Activated CD4-positive, alpha-beta T cell treated with anti-CD3 and anti-CD28 coated beads, Interleukin-2, amount 10 ng/mL, durations not matched to agents 7 days and 5 days (primary cell): ENCODE measurements around the gene NHSL2. TPM values are rescaled to one million over a fixed set of nuclear protein-coding genes. Genes with fewer than 3 reads are reported as not detected.

Experiments used
- CTCF ChIA-PET: fragments of 350-600 bp; sonication (Branson Sonifier 250); formaldehyde crosslinking; loops from one replicate; lab custom pipeline; 2021; ENCODE audit warnings: antibody characterized with exemption; lab: Charles Lee
- POLR2A ChIA-PET: fragments of 350-600 bp; sonication (Branson Sonifier 250); formaldehyde crosslinking; loops from one replicate; lab custom pipeline; 2021; ENCODE audit warnings: antibody characterized with exemption; lab: Charles Lee
- DNase-seq: peaks from one replicate; pipeline ENCODE4 v3.0.0-alpha.2; 2020
- H3K27ac Mint-ChIP-seq: one replicate; pipeline ENCODE4 v1.8.0; 2021; ENCODE audit warnings: mild to moderate bottlenecking, moderate library complexity, mixed read lengths
- H3K27me3 Mint-ChIP-seq: one replicate; pipeline ENCODE4 v1.8.0; 2021; ENCODE audit warnings: mixed read lengths
- H3K36me3 Mint-ChIP-seq: one replicate; pipeline ENCODE4 v1.8.0; 2021; ENCODE audit warnings: low read depth, mixed read lengths
- H3K4me1 Mint-ChIP-seq: one replicate; pipeline ENCODE4 v1.8.0; 2021; ENCODE audit warnings: mixed read lengths
- H3K4me3 Mint-ChIP-seq: one replicate; pipeline ENCODE4 v1.8.0; 2021; ENCODE audit warnings: mild to moderate bottlenecking, moderate library complexity, mixed read lengths
- H3K9me3 Mint-ChIP-seq: one replicate; pipeline ENCODE4 v1.8.0; 2021; ENCODE audit warnings: mixed read lengths
- total RNA-seq, 2 experiments: library from RNA; stranded (reverse); gene quantifications; one replicate each; pipeline ENCODE4 v1.2.3, GENCODE V29; 2021

Gene NHSL2
- total RNA-seq, 2 experiments from 2014 or later = 1.00 to 1.1 TPM

DNA sequence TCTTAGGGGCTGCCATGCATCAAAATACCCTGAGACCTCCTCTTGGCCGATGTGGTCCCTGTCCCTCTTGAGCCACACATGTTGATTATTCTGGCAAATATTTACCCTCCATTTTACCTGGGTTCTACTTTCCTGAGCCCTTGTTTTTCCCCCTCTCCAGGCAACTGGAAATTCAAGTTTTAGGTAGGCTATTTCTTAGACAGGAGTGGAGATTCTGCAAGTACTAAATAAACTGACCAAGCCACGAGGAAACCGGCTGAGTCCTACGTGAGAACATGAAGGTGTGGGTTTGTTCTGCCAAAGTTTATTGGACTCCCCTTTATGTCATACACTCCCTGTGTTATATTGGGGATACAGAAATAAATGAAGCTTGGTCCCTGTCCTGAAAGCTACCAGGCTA lies 133.0 kb downstream of the NHSL2 start:
- Mint-ChIP-seq H3K27ac (no peak overlapping the region), H3K4me1 (peaks cover 10% of the 10 kb centered on the region), H3K9me3 (no peaks in the 10 kb centered on the region), H3K27me3 (peaks cover 7% of the 10 kb centered on the region), H3K36me3 (no peaks in the 10 kb centered on the region), H3K4me3 (no peak overlapping the region)
- CTCF ChIA-PET = no interaction called here
- POLR2A ChIA-PET = no interaction called here
- no peak for DNase-seq

DNA sequence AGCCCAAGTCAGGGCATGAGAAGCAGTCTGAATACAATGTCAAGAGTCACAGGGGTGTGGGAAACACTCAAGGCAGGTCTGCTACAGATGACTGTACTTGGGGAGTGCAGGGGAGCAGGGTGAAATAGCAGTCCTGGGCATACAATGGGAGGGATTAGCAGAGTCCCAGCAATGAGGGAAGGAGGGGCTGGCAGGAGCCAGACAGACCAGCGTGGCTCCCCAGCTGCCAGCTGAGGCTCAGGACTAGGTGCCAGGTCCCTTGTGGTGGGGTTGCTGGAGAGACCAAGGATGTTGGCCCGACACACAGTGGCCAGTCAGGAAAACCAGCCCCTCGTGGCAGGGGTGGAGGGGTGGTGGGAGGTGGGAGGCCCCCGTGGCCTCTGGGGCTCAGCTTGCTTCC lies 134.5 kb downstream of the NHSL2 start:
- ChIA-PET CTCF (interaction anchor here (0.6 to 0.7 kb wide), 2 partner anchors 627 to 1076 kb away, joined by 3 to 4 read pairs; no protein-coding TSS in a partner anchor), POLR2A (no interaction called here)
- no peak for DNase-seq
- Mint-ChIP-seq H3K9me3 (no peaks in the 10 kb centered on the region), H3K27me3 (peaks cover 5% of the 10 kb centered on the region), H3K36me3 (no peaks in the 10 kb centered on the region), H3K4me1 (peaks cover 10% of the 10 kb centered on the region), H3K27ac (no peak overlapping the region), H3K4me3 (no peak overlapping the region)

DNA sequence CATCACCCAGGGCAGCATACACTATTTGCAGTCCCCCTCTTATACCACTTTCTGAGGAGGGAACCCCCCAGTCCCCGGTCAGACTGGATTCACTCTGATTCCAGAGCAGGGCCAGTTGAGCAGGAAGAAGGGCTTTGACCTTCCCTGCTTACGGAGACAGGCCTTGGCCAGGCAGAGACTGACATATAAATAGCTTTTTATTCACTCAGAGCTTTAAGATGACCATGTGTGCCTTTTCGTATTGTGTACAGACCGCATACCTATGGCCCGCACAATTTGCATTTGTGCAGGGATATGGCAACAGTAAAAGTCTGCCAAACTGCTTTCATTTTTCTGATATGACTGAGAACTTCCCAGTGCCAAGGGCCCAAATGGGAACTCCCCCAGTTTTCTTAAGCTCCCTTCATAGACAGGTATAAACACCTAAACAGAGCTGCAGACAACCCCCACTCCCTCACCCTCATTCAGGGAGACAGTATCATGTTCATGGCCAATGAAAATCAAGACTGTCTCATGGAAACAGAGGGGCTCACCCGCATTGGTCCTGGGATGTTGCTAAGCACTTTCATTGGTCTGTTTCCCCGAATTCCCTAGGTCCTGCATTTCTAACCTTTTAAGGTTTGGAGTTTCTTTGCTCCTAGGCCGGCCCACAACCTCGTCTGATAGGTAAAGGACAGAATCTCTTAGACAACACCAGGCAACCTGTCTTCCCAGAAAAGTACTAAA lies 135.1 kb downstream of the NHSL2 start:
- ChIA-PET POLR2A (interaction anchor here (0.6 kb wide), 1 partner anchor 23 kb away, joined by 4 read pairs; no protein-coding TSS in a partner anchor), CTCF (interaction anchor here (0.6 kb wide), 1 partner anchor 627 kb away, joined by 4 read pairs; no protein-coding TSS in a partner anchor)
- Mint-ChIP-seq H3K27me3 (peaks cover 5% of the 10 kb centered on the region), H3K36me3 (no peaks in the 10 kb centered on the region), H3K27ac (no peak overlapping the region), H3K4me3 (no peak overlapping the region), H3K9me3 (no peaks in the 10 kb centered on the region), H3K4me1 (peaks cover 10% of the 10 kb centered on the region)
- no peak for DNase-seq

DNA sequence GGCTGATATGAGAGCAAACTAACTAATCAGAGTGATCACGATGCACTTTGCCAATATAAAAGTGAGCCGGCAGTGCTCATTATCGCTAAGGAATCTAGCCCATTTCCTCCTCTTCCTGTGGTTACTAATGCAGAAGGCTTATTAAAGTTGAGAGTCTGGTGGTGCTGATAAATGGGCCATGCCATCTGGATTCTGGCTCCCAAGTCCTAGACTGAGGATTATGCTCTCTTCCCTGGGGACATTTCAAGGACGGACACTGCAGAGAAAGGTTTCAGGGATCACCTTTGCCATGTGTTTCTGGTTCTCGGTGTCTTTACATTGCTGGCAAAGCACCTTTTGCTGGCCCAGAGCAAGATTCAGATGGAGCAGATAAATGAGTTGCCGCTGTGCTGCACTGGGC lies 135.8 kb downstream of the NHSL2 start:
- Mint-ChIP-seq H3K36me3 (no peaks in the 10 kb centered on the region), H3K27me3 (peaks cover 10% of the 10 kb centered on the region), H3K4me3 (no peak overlapping the region), H3K4me1 (peaks cover 10% of the 10 kb centered on the region), H3K27ac (no peak overlapping the region), H3K9me3 (no peaks in the 10 kb centered on the region)
- POLR2A ChIA-PET = interaction anchor here (0.6 kb wide), 1 partner anchor 24 kb away, joined by 4 read pairs; no protein-coding TSS in a partner anchor
- DNase-seq = no peak
- CTCF ChIA-PET = interaction anchor here (1.0 kb wide), 1 partner anchor 31 kb away, joined by 3 read pairs; no protein-coding TSS in a partner anchor

DNA sequence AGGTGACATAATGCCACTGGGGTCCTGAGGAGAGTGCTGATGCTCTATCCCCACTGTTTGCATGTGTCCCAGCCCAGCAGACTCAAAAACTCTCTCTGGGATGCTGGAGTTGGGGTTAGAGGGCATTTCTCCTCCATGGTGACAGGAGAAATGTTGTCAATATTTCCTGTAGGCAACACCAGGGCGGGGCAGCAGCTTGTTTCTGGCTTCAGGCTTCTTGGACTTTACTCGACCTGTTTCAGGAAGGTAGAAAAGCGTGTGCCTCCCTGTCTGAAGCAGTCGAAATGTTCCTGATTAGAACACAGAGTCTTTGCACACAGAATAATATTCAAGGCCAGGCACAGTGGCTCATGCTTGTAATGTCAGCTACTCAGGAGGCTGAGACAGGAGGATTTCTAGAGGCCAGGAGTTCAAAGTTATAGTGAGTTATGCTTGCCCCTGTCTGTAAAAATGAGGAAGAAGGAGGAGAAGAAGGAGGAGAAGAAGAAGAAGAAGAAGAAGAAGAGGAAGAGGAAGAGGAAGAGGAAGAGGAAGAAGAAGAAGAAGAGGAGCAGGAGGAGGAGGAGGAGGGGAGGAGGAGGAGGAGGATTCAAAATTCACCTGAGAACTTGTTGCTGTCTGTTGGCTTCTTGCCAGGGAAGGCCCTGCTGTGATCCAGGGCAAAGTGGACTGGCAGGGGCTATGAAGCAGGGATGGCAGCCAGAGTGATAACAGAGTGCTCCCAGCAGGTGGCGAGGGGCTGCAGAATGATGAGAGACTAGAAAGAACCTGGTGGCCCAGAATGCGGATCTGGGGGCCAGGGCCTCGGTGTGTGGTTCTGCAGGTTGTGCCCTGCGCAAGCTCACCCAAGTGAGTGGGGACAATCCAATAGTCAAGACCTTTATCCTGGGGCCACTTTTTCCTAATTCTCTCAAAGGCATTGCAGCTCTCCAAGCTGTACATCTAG lies 138.1 kb downstream of the NHSL2 start:
- Mint-ChIP-seq H3K4me3 (no peak overlapping the region), H3K36me3 (no peaks in the 10 kb centered on the region), H3K27me3 (peaks cover 16% of the 10 kb centered on the region), H3K9me3 (no peaks in the 10 kb centered on the region), H3K4me1 (peaks cover 10% of the 10 kb centered on the region), H3K27ac (no peak overlapping the region)
- ChIA-PET POLR2A (no interaction called here), CTCF (interaction anchor here (0.6 to 1.5 kb wide), 4 partner anchors 9 to 104 kb away, joined by 3 to 4 read pairs (median 3); no protein-coding TSS in a partner anchor)
- DNase-seq = peak; percentile 16

DNA sequence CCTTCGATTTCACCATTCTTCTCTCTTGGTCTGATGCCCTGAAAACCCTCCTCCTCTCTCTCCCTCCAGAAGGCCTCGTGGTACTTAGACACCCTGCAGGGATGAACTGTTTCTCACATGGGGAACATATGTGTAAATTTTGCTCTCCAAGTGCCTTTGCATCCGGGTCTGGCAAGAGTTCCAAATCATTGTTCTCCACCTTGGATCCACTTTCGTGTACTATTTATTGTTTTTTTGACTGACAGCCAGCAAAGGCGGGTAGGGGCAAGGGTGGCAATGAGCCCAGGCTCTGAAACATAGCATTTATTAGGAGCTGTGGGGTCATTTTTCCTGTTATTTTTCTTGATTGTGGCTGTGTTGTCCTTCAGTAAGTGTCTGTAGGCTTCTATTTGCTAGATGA lies 139.4 kb downstream of the NHSL2 start:
- no peaks in the 10 kb centered on the region for H3K36me3 Mint-ChIP-seq
- no peaks in the 10 kb centered on the region for H3K9me3 Mint-ChIP-seq
- POLR2A ChIA-PET = no interaction called here
- no peak overlapping the region for H3K27ac Mint-ChIP-seq
- CTCF ChIA-PET = interaction anchor here (0.8 to 1.5 kb wide), 3 partner anchors 8 to 52 kb away, joined by 3 read pairs; no protein-coding TSS in a partner anchor
- no peak overlapping the region for H3K4me3 Mint-ChIP-seq
- H3K27me3 Mint-ChIP-seq = peaks cover 18% of the 10 kb centered on the region
- H3K4me1 Mint-ChIP-seq = peaks cover 10% of the 10 kb centered on the region
- DNase-seq = no peak

DNA sequence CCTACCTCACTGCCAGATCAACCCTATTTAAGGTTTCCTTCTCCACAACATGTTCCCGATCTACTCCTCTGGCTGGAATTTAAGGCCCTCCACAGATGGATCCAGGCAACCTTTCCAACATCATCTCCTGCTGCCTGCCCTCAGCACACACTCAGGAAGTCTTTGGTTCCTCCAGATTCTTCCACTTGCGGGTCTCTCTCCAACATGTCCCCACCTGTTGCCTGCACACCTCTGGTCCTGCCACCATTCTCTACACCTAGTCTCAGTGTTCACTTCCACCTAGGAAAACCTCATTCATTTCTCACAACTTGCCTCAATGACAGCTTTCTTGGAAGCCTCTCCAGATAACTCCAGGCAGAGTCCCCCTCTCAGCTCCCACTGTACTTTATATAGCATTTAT lies 140.9 kb downstream of the NHSL2 start:
- Mint-ChIP-seq H3K27ac (no peak overlapping the region), H3K27me3 (peaks cover 18% of the 10 kb centered on the region), H3K4me1 (peaks cover 4% of the 10 kb centered on the region), H3K36me3 (no peaks in the 10 kb centered on the region), H3K9me3 (no peaks in the 10 kb centered on the region), H3K4me3 (no peak overlapping the region)
- ChIA-PET POLR2A (no interaction called here), CTCF (interaction anchor here (0.6 kb wide), 1 partner anchor 215 kb away, joined by 4 read pairs; no protein-coding TSS in a partner anchor)
- no peak for DNase-seq

DNA sequence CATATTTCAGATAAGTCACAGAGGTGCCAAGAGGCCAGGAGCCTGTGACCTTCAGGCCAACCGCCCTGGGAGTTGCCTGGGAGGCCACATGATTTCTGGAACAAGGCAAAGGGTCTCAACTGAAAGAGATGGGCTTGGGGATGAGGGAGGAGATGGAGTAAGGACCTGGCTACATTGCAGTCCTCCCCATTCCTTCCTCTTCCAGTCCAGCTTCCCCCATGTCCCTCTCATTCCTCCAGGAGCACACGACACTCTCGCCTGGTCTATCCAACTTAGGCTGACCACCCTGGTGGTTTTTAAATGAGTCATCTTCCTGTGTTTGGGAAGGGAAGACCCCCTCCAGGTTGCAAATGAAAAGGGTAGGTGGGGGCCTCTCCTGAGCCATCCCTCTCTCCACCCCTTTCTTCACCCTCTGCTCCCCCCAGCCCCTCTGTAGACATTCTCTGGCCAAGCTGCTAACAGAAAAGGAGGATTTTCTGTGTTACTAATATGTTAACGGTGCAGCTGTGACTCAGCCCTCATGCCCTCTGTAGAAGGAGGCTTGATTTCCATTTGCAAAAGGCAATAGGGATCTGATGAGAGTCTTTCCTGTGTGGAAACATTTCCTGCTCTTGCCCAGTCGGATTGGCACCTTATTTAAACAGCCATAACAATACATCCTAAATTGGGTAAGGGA lies 141.9 kb downstream of the NHSL2 start:
- Mint-ChIP-seq H3K36me3 (no peaks in the 10 kb centered on the region), H3K4me1 (no peaks in the 10 kb centered on the region), H3K9me3 (no peaks in the 10 kb centered on the region), H3K27me3 (peaks cover 16% of the 10 kb centered on the region), H3K27ac (no peak overlapping the region), H3K4me3 (no peak overlapping the region)
- ChIA-PET POLR2A (no interaction called here), CTCF (no interaction called here)
- DNase-seq = no peak

DNA sequence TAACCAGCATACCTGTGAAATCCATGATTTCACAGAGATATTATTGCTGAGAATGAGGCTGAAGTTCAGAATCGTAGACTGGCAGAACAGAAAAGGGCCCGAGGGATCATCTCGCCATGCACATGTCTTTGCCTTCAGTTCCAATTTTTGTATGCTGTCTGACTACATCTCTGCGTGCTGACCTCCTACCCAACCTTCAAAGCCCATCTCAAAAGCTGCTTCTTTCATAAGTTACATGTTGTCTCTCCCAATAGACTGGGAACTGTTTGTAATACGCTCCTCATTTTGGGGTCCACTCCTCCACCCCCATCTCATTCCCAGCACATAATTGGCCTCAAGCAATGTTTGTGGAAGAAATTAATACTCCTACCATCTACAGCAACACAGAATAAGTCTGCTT lies 142.9 kb downstream of the NHSL2 start:
- CTCF ChIA-PET = no interaction called here
- POLR2A ChIA-PET = no interaction called here
- Mint-ChIP-seq H3K27me3 (peaks cover 16% of the 10 kb centered on the region), H3K9me3 (no peaks in the 10 kb centered on the region), H3K27ac (no peak overlapping the region), H3K4me3 (no peak overlapping the region), H3K36me3 (no peaks in the 10 kb centered on the region), H3K4me1 (no peaks in the 10 kb centered on the region)
- DNase-seq = no peak

DNA sequence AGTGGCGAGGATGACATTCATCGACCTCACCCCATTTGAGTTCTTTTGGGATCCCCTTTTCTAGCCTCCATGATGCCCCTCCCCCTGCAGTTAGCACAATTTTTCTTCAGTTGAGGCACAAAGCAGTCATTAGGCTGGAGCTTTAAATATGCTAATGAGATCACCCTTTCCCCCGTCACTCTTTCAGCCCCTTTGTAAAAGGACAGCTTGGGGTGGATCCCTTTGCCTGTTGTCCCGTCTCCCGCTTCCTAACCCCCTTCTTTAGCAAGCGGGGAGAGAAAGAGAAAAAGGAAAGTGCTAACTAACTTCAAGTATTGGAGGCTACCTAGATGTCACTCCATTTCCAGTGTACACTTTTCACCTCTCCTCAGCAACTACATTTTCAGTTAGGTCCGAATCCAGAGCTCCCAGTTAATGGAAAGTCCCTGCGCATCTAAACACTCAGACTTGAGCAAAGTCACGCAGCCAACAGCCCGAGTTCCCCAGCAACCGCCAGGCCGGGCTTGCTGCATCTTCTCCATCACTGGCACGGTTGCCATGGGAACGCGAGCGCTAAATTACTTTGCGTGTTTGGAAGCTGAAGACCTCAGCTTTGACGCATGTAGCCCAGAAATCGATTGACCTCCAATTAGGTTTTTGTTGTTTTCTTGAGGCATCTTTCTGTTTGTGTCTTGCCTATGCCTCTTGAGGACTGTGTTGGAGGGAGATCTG lies 144.3 kb downstream of the NHSL2 start:
- no peak for DNase-seq
- no peak overlapping the region for H3K27ac Mint-ChIP-seq
- no peaks in the 10 kb centered on the region for H3K36me3 Mint-ChIP-seq
- peaks cover 16% of the 10 kb centered on the region for H3K27me3 Mint-ChIP-seq
- H3K4me1 Mint-ChIP-seq = no peaks in the 10 kb centered on the region
- H3K4me3 Mint-ChIP-seq = no peak overlapping the region
- POLR2A ChIA-PET = no interaction called here
- no peaks in the 10 kb centered on the region for H3K9me3 Mint-ChIP-seq
- CTCF ChIA-PET = interaction anchor here (0.7 kb wide), 1 partner anchor 67 kb away, joined by 3 read pairs; no protein-coding TSS in a partner anchor

DNA sequence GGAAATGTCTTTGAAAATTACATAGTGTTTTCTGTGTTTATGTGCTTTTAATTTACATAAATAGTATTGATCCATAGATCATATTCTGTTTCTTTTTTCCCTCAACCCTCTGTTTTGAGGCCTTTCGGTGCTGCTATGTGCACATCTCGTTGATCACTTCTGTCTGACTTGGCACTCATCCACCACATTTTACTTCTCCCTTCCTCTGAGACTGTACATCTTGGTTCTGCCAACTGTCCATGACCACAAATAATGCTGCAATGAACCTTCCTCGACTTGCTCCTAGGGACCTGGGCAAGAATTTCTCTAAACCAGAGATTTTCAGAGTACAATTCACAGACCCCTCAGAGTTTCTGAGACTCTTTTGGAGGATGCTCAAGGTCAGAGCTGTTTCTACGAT lies 146.7 kb downstream of the NHSL2 start:
- Mint-ChIP-seq H3K27ac (no peak overlapping the region), H3K9me3 (no peaks in the 10 kb centered on the region), H3K36me3 (no peaks in the 10 kb centered on the region), H3K27me3 (peaks cover 7% of the 10 kb centered on the region), H3K4me3 (no peak overlapping the region), H3K4me1 (no peaks in the 10 kb centered on the region)
- ChIA-PET POLR2A (no interaction called here), CTCF (interaction anchor here (0.8 kb wide), 1 partner anchor 10 kb away, joined by 3 read pairs; no protein-coding TSS in a partner anchor)
- DNase-seq = no peak

DNA sequence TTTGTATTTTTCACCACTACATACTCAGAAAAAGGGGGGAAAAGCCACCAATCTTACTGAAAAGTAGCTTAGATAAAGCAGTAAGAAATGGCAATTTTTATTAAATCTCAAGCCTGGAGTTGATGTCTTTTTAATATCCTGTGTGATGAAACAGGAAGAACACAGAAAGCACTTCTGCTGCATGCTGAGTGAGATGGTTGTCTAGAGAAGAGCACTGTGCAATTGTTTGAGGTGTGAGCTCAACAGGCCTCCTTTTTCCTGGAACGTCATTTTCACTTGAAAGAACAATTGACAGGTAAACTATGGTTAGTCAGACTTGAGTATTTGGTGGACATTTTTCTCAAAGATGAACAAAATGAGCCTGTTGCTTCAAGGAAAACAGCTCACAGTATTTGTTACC lies 147.2 kb downstream of the NHSL2 start:
- DNase-seq = no peak
- no peaks in the 10 kb centered on the region for H3K36me3 Mint-ChIP-seq
- H3K27ac Mint-ChIP-seq = no peak overlapping the region
- no peaks in the 10 kb centered on the region for H3K9me3 Mint-ChIP-seq
- peaks cover 7% of the 10 kb centered on the region for H3K27me3 Mint-ChIP-seq
- H3K4me1 Mint-ChIP-seq = no peaks in the 10 kb centered on the region
- POLR2A ChIA-PET = no interaction called here
- H3K4me3 Mint-ChIP-seq = no peak overlapping the region
- CTCF ChIA-PET = interaction anchor here (0.8 to 1.2 kb wide), 2 partner anchors 8 to 10 kb away, joined by 3 read pairs; no protein-coding TSS in a partner anchor
